ENCODE measurements around the gene GNAT1.

Gene GNAT1

DNA sequence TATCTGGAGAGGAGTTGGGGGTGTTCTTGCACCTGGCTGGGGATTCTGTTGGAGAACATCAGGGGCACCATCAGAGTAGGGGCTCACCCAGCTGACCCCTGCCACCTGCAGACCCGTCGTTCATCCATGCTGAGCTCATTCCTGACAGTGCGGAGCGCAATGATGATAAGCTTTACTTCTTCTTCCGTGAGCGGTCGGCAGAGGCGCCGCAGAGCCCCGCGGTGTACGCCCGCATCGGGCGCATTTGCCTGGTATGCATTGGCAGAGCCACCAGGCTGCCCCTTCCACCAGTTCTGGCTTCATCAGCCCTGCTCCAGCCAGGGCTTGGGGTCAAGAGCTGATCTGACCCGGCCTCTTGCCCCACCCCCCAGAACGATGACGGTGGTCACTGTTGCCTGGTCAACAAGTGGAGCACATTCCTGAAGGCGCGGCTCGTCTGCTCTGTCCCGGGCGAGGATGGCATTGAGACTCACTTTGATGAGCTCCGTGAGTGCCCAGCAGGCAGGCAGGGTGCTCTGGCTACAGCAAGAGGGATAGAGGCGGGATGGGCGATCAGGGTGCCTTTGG lies 8.8 kb upstream of the GNAT1 start:
- no peak for FAIRE-seq

DNA sequence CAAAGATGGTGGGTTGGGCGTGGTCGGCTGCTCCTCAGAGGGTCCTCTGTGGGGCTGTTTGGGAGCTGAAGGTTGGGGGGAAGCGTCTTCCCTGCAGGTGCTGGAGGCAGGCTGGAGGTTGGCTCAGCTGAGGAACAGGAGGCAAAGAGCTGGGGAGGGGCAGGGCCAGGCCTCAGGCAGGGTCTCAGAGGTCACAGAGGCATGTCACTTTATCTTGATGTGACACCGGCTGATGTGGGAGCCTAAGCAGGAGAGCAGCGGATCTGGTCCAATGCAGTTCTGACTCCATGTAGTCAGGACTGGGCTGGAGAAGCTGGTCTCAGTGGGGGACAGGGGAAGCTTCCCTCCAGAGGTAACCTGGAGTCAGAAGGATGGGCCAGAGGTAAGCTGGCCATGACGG lies 7.7 kb upstream of the GNAT1 start:
- FAIRE-seq, result no peak

DNA sequence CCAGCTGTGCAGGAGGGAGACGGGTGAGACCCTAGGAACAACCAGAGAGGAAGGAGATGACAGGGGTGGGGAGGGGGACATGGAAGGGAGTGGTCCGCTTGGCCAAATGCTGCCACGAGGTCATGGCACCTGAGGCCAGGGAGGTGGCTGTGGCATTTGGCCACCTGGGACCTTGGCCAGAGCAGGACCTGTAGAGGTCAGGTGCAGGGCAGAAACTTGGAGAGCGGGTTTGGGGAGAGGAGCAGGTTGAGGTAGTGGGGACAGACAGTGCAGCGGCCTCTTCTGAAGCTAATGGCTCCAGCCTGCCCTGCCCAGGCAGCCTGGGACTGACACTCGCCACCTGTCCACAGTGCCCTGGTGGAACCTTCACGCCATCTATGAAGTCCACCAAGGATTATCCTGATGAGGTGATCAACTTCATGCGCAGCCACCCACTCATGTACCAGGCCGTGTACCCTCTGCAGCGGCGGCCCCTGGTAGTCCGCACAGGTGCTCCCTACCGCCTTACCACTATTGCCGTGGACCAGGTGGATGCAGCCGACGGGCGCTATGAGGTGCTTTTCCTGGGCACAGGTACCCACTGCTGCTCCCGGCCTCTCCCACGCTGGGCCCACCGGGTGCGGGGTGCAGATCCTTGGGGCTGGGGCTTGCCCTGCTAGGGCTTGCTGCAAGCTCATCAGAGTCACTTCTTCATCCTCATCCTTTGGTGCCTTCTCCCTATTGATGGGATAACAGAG lies 7.0 kb upstream of the GNAT1 start:
- FAIRE-seq, result no peak

DNA sequence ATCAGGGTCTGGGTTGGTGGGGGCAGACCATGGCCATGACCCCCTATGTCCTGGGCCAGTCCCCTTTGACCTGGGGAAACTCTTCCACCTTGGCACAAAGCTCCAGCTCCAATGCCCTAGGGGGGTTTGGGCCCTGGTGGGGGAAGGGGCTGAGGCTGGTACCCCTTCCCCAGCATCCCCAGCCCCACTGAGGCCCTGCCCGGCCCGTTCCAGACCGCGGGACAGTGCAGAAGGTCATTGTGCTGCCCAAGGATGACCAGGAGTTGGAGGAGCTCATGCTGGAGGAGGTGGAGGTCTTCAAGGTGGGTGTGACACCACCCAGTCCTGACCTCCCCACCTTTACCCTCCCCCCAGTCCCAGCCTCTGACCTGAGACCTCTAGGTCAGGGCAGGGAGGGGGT lies 6.2 kb upstream of the GNAT1 start:
- FAIRE-seq, result no peak

- no peak for FAIRE-seq
Observed at GRCh38 chr3:50186096-50186495, 5.3 kb upstream of the GNAT1 start.

GRCh38 chr3:50187750-50188149 lies 3.7 kb upstream of the GNAT1 start:
- FAIRE-seq, result no peak

GRCh38 chr3:50189274-50189673 lies 2.1 kb upstream of the GNAT1 start:
- FAIRE-seq, result no peak

- no peak for FAIRE-seq
Observed at GRCh38 chr3:50189989-50190388, 1.4 kb upstream of the GNAT1 start.

DNA sequence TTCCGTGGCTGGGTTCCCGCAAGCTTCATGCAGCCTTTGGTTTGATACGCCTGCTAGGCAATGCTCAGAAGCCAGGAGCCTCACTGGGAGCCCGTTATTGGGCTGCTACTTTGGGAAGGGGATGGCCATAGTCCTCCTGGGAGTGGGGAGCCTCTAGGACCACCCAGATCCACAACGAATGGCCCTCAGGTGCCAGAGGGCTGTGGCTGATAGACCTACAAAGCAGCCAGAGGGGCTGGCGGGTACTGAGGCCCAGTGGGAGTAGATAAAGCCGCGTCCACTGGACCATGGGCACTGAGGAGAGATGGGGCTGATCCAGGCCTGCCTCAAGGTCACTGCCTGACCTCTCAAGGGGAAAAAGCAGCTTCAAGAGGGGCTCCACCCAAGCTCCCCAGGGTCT lies 714 bp downstream of the GNAT1 start:
- no peak for FAIRE-seq

DNA sequence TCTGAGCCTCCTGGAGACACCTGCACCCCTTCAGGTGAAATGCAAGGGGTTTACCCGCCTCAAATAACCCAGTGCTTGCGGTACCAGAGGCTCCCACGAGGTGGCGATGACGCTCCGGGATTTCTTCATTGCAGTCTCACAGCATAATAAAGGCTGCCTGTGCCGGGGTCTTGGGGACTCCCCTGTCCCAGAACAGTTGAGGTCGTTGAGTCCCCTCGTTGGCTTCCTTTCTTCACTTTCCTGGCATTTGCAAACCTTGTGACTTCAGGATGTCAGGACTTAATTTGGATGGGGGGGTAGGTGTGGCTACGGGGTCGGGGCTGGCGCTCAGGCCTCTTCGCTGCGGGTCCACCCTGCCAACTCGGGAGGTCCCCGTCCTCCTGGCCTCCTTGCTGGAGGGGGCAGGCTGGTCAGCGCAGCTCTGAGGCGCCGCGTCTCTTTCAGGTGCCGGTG lies 1.3 kb downstream of the GNAT1 start:
- FAIRE-seq, result no peak

GRCh38 chr3:50193286-50193685 lies 1.9 kb downstream of the GNAT1 start:
- no peak for FAIRE-seq

DNA sequence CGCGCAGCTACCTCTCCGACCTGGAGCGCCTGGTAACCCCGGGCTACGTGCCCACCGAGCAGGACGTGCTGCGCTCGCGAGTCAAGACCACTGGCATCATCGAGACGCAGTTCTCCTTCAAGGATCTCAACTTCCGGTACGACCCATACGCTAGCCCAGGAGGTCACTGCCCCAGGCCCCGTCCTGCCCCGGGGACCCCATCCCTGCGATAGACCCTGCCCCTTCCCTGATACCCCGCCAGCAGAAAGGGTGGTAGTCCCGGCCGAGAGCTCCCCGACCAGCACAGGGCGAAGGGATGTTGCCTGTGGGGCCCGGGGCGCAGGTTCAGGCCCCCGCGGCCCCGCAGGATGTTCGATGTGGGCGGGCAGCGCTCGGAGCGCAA lies 2.3 kb downstream of the GNAT1 start:
- no peak for FAIRE-seq

- FAIRE-seq, result no peak
Observed at GRCh38 chr3:50194128-50194902, 2.9 kb downstream of the GNAT1 start.

DNA sequence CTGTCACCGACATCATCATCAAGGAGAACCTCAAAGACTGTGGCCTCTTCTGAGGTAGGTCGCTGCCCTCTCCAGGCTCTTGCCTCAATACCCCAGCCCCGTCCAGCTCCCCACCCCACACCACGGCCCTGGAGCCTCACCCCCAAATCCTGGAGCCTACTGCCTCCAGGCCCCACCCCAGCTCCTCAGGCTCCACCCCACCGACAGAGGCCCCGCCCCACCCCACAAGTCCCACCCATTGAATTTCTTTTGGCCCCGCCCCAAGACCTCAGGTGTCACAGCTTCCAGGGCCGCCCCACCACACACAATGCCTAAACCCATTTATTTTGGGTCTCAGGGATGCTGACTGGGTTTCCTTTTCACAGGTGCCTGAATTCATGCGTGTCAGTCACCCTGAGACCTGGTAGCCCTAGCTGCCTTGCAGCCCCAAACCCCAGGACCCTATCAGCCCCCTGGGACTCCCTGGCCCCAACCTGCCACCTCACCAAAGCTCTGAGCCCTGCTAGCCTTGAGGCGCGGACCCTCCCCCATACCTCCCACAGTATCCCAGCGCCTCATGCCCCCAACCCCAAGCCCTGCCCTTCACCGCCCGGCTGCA lies 3.6 kb downstream of the GNAT1 start:
- FAIRE-seq, result no peak

GRCh38 chr3:50195501-50196252 lies 4.3 kb downstream of the GNAT1 start:
- FAIRE-seq, result no peak

DNA sequence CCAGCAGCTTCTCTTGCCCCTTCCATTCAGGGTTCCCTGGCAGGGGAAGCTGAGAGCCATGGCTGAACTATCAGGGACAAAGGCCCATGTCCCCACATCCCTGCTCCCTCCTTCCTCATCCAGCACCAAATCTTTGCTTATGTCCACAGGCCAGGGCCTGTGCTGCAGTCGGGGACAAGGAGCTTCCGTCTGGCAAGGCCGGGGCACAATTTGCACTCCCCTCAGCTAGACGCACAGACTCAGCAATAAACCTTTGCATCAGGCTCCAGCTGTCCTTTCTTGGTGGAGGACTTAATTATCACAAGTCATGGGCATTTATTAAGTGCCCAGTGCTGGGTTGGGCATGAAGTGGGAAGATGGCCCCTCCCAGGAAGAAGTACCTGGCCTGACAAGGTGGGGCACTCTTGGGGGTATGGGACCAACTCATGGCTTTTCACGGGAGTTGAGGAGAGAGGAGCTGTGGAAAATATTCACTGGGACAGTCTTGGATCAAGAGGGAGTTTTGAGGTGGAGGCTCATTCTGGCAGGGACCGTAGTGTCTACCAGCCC lies 4.9 kb downstream of the GNAT1 start:
- FAIRE-seq, result no peak

GRCh38 chr3:50201573-50202315 lies 10.3 kb downstream of the GNAT1 start:
- no peak for FAIRE-seq

DNA sequence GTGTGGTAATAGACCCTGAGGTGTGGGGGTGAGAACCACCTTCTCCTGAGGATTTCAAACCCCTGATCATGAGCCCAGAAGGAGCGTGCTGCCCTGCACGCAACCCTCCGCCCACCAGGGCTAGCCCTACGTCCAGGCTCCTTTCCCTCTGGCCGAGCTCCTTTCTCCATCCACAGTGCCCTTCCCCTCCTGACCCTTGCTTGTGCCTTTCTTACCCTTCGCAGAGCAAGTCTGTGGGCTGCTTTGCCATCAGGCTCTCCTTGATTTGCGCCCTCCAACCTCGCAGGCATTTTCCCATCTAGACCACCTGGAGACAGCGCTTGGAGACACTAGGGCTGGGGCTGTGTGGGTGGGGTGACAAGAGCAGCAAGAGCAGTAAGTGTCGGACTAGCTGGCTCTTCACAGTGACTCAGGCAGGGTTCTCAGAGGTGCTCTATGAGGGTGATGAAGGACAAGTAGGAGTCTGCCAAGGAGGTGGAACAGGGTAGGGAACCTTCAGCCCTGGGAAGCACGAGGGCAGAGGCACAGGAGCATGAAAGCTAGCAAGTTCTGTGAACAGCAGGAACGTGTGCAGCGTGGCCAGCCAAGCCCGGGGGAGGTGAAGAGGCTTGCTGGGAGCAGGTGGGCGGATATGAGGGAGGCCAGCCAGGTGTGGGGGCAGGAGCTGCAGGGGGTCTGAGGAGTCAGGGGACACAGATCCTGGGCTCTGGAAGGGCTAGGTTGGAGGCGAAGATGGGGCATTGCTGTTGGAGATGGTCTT lies 11.1 kb downstream of the GNAT1 start:
- no peak for FAIRE-seq

DNA sequence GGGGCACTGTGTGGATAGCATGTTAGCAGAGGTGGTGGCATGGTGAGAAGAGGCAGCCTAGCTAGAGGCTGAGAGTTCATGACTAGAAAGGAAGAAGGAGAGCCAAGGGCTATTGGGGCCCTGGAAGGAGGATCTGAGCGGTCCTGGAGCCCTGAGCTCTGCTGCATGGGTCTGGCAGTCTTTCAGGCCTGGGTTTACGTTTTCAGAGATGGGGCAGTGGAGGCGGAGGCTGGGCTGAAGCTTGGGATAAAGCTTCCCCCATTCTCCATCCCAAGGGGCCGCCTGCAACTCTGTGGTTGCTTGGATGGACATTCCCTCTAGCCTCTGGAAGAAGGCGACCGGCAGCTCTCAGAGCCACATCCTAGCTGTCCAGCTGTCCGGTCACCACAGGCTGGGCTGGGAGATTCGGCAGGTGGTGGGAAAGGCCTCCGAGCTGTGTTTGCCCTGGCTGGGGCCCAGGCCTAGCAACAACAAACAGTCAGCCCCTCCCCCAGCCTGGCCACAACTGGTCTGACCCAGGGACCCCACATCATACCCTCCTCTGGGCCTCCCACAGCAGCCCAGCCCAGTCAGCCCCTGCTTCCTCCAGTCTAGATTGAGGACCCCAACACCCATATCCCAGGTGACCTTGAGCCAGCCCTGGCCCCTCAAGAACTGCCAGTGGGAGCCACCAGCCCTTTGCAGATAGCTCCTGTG lies 11.9 kb downstream of the GNAT1 start:
- FAIRE-seq, result no peak

All from colon (tissue), 2 donors.